Measurements from ENCODE around the gene GAST.

DNA sequence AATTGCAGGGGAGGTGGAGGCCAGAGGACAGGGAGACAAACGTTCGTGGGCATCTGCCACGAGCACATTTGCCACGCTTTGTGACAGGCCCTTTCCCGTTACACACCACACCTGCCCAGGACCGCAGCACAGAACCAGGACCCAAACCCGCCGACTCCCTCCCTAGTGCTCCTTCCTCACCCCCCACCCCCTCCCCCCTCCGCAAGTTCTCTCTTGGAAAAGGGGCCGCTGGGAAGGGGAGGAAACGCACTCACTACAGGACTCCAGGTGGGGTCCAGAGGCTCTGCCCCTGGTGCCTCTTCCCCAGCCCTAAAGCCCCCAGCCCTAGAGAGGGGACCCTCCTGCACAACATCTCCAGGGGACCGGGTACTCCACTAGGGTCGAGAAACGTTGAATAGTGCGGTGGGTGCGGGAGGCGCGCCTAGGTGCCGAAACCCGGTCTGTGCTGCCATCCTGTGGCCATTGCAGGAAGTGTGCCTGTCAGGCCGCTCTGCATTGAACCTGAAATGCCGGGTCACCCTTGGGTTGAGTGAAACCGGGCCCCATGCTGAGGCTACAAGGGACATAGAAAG is 45.3 kb upstream of the GAST start:
- TF ChIP-seq, protein P1, sequence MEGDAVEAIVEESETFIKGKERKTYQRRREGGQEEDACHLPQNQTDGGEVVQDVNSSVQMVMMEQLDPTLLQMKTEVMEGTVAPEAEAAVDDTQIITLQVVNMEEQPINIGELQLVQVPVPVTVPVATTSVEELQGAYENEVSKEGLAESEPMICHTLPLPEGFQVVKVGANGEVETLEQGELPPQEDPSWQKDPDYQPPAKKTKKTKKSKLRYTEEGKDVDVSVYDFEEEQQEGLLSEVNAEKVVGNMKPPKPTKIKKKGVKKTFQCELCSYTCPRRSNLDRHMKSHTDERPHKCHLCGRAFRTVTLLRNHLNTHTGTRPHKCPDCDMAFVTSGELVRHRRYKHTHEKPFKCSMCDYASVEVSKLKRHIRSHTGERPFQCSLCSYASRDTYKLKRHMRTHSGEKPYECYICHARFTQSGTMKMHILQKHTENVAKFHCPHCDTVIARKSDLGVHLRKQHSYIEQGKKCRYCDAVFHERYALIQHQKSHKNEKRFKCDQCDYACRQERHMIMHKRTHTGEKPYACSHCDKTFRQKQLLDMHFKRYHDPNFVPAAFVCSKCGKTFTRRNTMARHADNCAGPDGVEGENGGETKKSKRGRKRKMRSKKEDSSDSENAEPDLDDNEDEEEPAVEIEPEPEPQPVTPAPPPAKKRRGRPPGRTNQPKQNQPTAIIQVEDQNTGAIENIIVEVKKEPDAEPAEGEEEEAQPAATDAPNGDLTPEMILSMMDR (conservative IDR thresholded peaks at IDR 0.05; ENCODE audit: low read depth, low read length): peak; percentile 84
- TF ChIP-seq EZH2 (IDR thresholded peaks at IDR 0.05; ENCODE audit: low read length, unreplicated experiment): no peak
- TF ChIP-seq EZH2phosphoT487 (IDR thresholded peaks at IDR 0.05; ENCODE audit: borderline replicate concordance, low read length): no peak
